ENCODE data around the gene GAN. TPM values are rescaled to one million over a fixed set of nuclear protein-coding genes. Genes with fewer than 3 reads are reported as not detected.
A peak's percentile ranks its signal among the peaks of the same experiment; 100 is the strongest.
"Not testable (repeated sequence)": the region's sequence is repeated elsewhere in the genome, so short reads cannot be mapped to it uniquely, and the experiment has no call there.

Gene GAN
- total and polyA plus RNA-seq, 4 donors, result 9.8 to 39.2 (median 14.8) TPM

- H3K36me3 ChIP-seq (ENCODE audit: control insufficient read depth, insufficient read depth, low read length); H3K27ac ChIP-seq (ENCODE audit: low read depth, low read length); H3K4me3 ChIP-seq (ENCODE audit: low read depth, low read length); DNase-seq (ENCODE audit: low read depth in 4 of 6, low spot score in 6 of 6); H3K27me3 ChIP-seq (ENCODE audit: control insufficient read depth, insufficient read depth, low read length); H3K4me1 ChIP-seq (ENCODE audit: control insufficient read depth, insufficient read depth, low read length): not testable (repeated sequence)
- peaks cover 12% of the 10 kb centered on the region for H3K9me3 ChIP-seq (ENCODE audit: control insufficient read depth, insufficient read depth, low read length)
- no CpG with 5 or more reads among the region's 3 CpGs for WGBS (ENCODE audit: insufficient coverage)
Observed at GRCh38 chr16:81345172-81345571, 30.4 kb downstream of the GAN start.

GRCh38 chr16:81347425-81347824 is 32.7 kb downstream of the GAN start:
- Histone ChIP-seq H3K4me3 (ENCODE audit: low read depth, low read length) (no peak overlapping the region), H3K4me1 (ENCODE audit: control insufficient read depth, insufficient read depth, low read length) (no peaks in the 10 kb centered on the region), H3K27ac (ENCODE audit: low read depth, low read length) (no peak overlapping the region), H3K36me3 (ENCODE audit: control insufficient read depth, insufficient read depth, low read length) (no peaks in the 10 kb centered on the region), H3K9me3 (ENCODE audit: control insufficient read depth, insufficient read depth, low read length) (peaks cover 12% of the 10 kb centered on the region), H3K27me3 (ENCODE audit: control insufficient read depth, insufficient read depth, low read length) (no peaks in the 10 kb centered on the region)
- no peak for DNase-seq (ENCODE audit: low read depth in 4 of 6, low spot score in 6 of 6)
- no CpG with 5 or more reads among the region's 1 CpG for WGBS (ENCODE audit: insufficient coverage)

GRCh38 chr16:81349608-81350305 is 35.0 kb downstream of the GAN start:
- no peak for DNase-seq (ENCODE audit: low read depth in 4 of 6, low spot score in 6 of 6)
- WGBS (ENCODE audit: insufficient coverage), result no CpG with 5 or more reads among the region's 4 CpGs
- Histone ChIP-seq H3K27me3 (ENCODE audit: control insufficient read depth, insufficient read depth, low read length) (no peaks in the 10 kb centered on the region), H3K9me3 (ENCODE audit: control insufficient read depth, insufficient read depth, low read length) (peaks cover 12% of the 10 kb centered on the region), H3K27ac (ENCODE audit: low read depth, low read length) (no peak overlapping the region), H3K4me3 (ENCODE audit: low read depth, low read length) (no peak overlapping the region), H3K36me3 (ENCODE audit: control insufficient read depth, insufficient read depth, low read length) (no peaks in the 10 kb centered on the region), H3K4me1 (ENCODE audit: control insufficient read depth, insufficient read depth, low read length) (no peaks in the 10 kb centered on the region)

- WGBS (ENCODE audit: insufficient coverage), result no CpG with 5 or more reads among the region's 4 CpGs
- no peak for DNase-seq (ENCODE audit: low read depth in 4 of 6, low spot score in 6 of 6)
- Histone ChIP-seq H3K27ac (ENCODE audit: low read depth, low read length) (no peak overlapping the region), H3K36me3 (ENCODE audit: control insufficient read depth, insufficient read depth, low read length) (peaks cover 5% of the 10 kb centered on the region), H3K9me3 (ENCODE audit: control insufficient read depth, insufficient read depth, low read length) (peaks cover 12% of the 10 kb centered on the region), H3K4me1 (ENCODE audit: control insufficient read depth, insufficient read depth, low read length) (no peaks in the 10 kb centered on the region), H3K27me3 (ENCODE audit: control insufficient read depth, insufficient read depth, low read length) (no peaks in the 10 kb centered on the region), H3K4me3 (ENCODE audit: low read depth, low read length) (no peak overlapping the region)
Observed at GRCh38 chr16:81350306-81350615, 35.5 kb downstream of the GAN start.

GRCh38 chr16:81353895-81354294 is 39.1 kb downstream of the GAN start:
- no peak overlapping the region for H3K27ac ChIP-seq (ENCODE audit: low read depth, low read length)
- DNase-seq (ENCODE audit: low read depth in 4 of 6, low spot score in 6 of 6), result no peak
- peaks cover 5% of the 10 kb centered on the region for H3K36me3 ChIP-seq (ENCODE audit: control insufficient read depth, insufficient read depth, low read length)
- no CpG with 5 or more reads among the region's 3 CpGs for WGBS (ENCODE audit: insufficient coverage)
- H3K4me1 ChIP-seq (ENCODE audit: control insufficient read depth, insufficient read depth, low read length), result no peaks in the 10 kb centered on the region
- H3K4me3 ChIP-seq (ENCODE audit: low read depth, low read length), result no peak overlapping the region
- H3K9me3 ChIP-seq (ENCODE audit: control insufficient read depth, insufficient read depth, low read length), result no peaks in the 10 kb centered on the region
- no peaks in the 10 kb centered on the region for H3K27me3 ChIP-seq (ENCODE audit: control insufficient read depth, insufficient read depth, low read length)

GRCh38 chr16:81357711-81358260 is 43.0 kb downstream of the GAN start:
- WGBS (ENCODE audit: insufficient coverage), result 96% methylated on average over 4 of the region's 9 CpGs

GRCh38 chr16:81358860-81359259 is 44.1 kb downstream of the GAN start:
- no peak for DNase-seq (ENCODE audit: low read depth in 4 of 6, low spot score in 6 of 6)
- peaks cover 9% of the 10 kb centered on the region for H3K36me3 ChIP-seq (ENCODE audit: control insufficient read depth, insufficient read depth, low read length)
- H3K4me3 ChIP-seq (ENCODE audit: low read depth, low read length), result no peak overlapping the region
- no CpG with 5 or more reads among the region's 1 CpG for WGBS (ENCODE audit: insufficient coverage)
- H3K4me1 ChIP-seq (ENCODE audit: control insufficient read depth, insufficient read depth, low read length), result no peaks in the 10 kb centered on the region
- no peaks in the 10 kb centered on the region for H3K27me3 ChIP-seq (ENCODE audit: control insufficient read depth, insufficient read depth, low read length)
- H3K27ac ChIP-seq (ENCODE audit: low read depth, low read length), result no peak overlapping the region
- no peaks in the 10 kb centered on the region for H3K9me3 ChIP-seq (ENCODE audit: control insufficient read depth, insufficient read depth, low read length)

More at GRCh38 chr16:81357711-81358260, 43.0 kb downstream of the GAN start:
- H3K4me1 ChIP-seq (ENCODE audit: control insufficient read depth, insufficient read depth, low read length), result no peaks in the 10 kb centered on the region
- H3K36me3 ChIP-seq (ENCODE audit: control insufficient read depth, insufficient read depth, low read length), result peaks cover 8% of the 10 kb centered on the region
- H3K9me3 ChIP-seq (ENCODE audit: control insufficient read depth, insufficient read depth, low read length), result no peaks in the 10 kb centered on the region
- no peak overlapping the region for H3K4me3 ChIP-seq (ENCODE audit: low read depth, low read length)
- no peaks in the 10 kb centered on the region for H3K27me3 ChIP-seq (ENCODE audit: control insufficient read depth, insufficient read depth, low read length)
- DNase-seq (ENCODE audit: low read depth in 4 of 6, low spot score in 6 of 6), result no peak
- H3K27ac ChIP-seq (ENCODE audit: low read depth, low read length), result no peak overlapping the region

- no peaks in the 10 kb centered on the region for H3K27me3 ChIP-seq (ENCODE audit: control insufficient read depth, insufficient read depth, low read length)
- DNase-seq (ENCODE audit: low read depth in 4 of 6, low spot score in 6 of 6), result no peak
- no peak overlapping the region for H3K4me3 ChIP-seq (ENCODE audit: low read depth, low read length)
- H3K9me3 ChIP-seq (ENCODE audit: control insufficient read depth, insufficient read depth, low read length), result no peaks in the 10 kb centered on the region
- WGBS (ENCODE audit: insufficient coverage), result no CpG with 5 or more reads among the region's 2 CpGs
- H3K27ac ChIP-seq (ENCODE audit: low read depth, low read length), result no peak overlapping the region
- H3K36me3 ChIP-seq (ENCODE audit: control insufficient read depth, insufficient read depth, low read length), result peaks cover 15% of the 10 kb centered on the region
- H3K4me1 ChIP-seq (ENCODE audit: control insufficient read depth, insufficient read depth, low read length), result no peaks in the 10 kb centered on the region
Observed at GRCh38 chr16:81360135-81360534, 45.4 kb downstream of the GAN start.

GRCh38 chr16:81365731-81366130 is 51.0 kb downstream of the GAN start:
- H3K9me3 ChIP-seq (ENCODE audit: control insufficient read depth, insufficient read depth, low read length), result no peaks in the 10 kb centered on the region
- DNase-seq (ENCODE audit: low read depth in 4 of 6, low spot score in 6 of 6), result no peak
- H3K27me3 ChIP-seq (ENCODE audit: control insufficient read depth, insufficient read depth, low read length), result no peaks in the 10 kb centered on the region
- H3K4me3 ChIP-seq (ENCODE audit: low read depth, low read length), result no peak overlapping the region
- no peaks in the 10 kb centered on the region for H3K4me1 ChIP-seq (ENCODE audit: control insufficient read depth, insufficient read depth, low read length)
- H3K36me3 ChIP-seq (ENCODE audit: control insufficient read depth, insufficient read depth, low read length), result peaks cover 30% of the 10 kb centered on the region
- no peak overlapping the region for H3K27ac ChIP-seq (ENCODE audit: low read depth, low read length)
- WGBS (ENCODE audit: insufficient coverage), result 92% methylated on average over 3 of the region's 3 CpGs

GRCh38 chr16:81366316-81366932 is 51.7 kb downstream of the GAN start:
- 91% methylated on average over 7 of the region's 12 CpGs for WGBS (ENCODE audit: insufficient coverage)

More at GRCh38 chr16:81366316-81366932, 51.7 kb downstream of the GAN start:
- Histone ChIP-seq H3K27ac (ENCODE audit: low read depth, low read length) (no peak overlapping the region), H3K9me3 (ENCODE audit: control insufficient read depth, insufficient read depth, low read length) (no peaks in the 10 kb centered on the region), H3K4me3 (ENCODE audit: low read depth, low read length) (no peak overlapping the region), H3K36me3 (ENCODE audit: control insufficient read depth, insufficient read depth, low read length) (peaks cover 30% of the 10 kb centered on the region), H3K27me3 (ENCODE audit: control insufficient read depth, insufficient read depth, low read length) (no peaks in the 10 kb centered on the region), H3K4me1 (ENCODE audit: control insufficient read depth, insufficient read depth, low read length) (no peaks in the 10 kb centered on the region)
- peak; percentile 45 to 94 (median 58) for DNase-seq (ENCODE audit: low read depth in 4 of 6, low spot score in 6 of 6)

All from spinal cord (tissue), 10 donors.